Measurements from ENCODE around the gene COL23A1.

- TF ChIP-seq ZNF510 (tag by site-specific recombination; IDR thresholded peaks at IDR 0.05; ENCODE audit: insufficient replicate concordance) (no peak), KLF7 (tag by site-specific recombination; IDR thresholded peaks at IDR 0.05; ENCODE audit: borderline replicate concordance) (no peak), ZNF324 (tag by site-specific recombination; IDR thresholded peaks at IDR 0.05) (no peak), TCF7L2 (IDR thresholded peaks at IDR 0.05; ENCODE audit: borderline replicate concordance, low read depth, low read length) (no peak), ZNF549 (tag by site-specific recombination; IDR thresholded peaks at IDR 0.05) (no peak), REST (tag by site-specific recombination; IDR thresholded peaks at IDR 0.05) (no peak), ZNF777 (tag by site-specific recombination; IDR thresholded peaks at IDR 0.05; ENCODE audit: borderline replicate concordance) (no peak), PRDM1 (tag by site-specific recombination; IDR thresholded peaks at IDR 0.05) (no peak), ZNF19 (tag by site-specific recombination; IDR thresholded peaks at IDR 0.05; ENCODE audit: low read depth) (no peak), ZNF10 (tag by site-specific recombination; IDR thresholded peaks at IDR 0.05) (no peak)
- TF ChIP-seq, protein P1, sequence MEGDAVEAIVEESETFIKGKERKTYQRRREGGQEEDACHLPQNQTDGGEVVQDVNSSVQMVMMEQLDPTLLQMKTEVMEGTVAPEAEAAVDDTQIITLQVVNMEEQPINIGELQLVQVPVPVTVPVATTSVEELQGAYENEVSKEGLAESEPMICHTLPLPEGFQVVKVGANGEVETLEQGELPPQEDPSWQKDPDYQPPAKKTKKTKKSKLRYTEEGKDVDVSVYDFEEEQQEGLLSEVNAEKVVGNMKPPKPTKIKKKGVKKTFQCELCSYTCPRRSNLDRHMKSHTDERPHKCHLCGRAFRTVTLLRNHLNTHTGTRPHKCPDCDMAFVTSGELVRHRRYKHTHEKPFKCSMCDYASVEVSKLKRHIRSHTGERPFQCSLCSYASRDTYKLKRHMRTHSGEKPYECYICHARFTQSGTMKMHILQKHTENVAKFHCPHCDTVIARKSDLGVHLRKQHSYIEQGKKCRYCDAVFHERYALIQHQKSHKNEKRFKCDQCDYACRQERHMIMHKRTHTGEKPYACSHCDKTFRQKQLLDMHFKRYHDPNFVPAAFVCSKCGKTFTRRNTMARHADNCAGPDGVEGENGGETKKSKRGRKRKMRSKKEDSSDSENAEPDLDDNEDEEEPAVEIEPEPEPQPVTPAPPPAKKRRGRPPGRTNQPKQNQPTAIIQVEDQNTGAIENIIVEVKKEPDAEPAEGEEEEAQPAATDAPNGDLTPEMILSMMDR (tag by site-specific recombination; IDR thresholded peaks at IDR 0.05): no peak
Observed at GRCh38 chr5:178450121-178451028, 139.8 kb downstream of the COL23A1 start.

Measured in HEK293 (cell line).